ENCODE results near the gene WHRN. TPM values are rescaled to one million over a fixed set of nuclear protein-coding genes. Genes with fewer than 3 reads are reported as not detected.

The WHRN gene
- total and polyA plus RNA-seq, 2 of the 8 experiments (the other 6 are each of a cell fraction or from before 2014, with no cell fraction given): 4.4 to 7.7 TPM

DNA sequence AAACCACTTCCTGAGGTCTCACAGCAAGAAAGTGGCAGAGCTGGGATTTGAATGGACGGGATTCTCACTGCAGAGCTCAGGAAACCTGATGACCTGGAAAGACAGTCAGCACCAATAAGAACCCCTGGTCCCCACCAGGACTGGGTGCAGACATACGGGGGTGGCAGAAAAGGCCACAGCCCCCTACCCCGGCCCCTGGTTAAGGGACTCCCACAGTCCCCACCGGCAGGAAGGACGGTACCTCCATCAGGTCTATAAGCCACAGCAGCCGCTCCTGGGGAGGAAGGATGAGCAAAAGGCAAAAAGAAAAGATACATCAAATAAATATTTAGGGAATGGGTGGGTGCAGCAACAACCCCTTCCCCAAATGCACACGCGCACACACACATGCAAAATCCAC is 85.5 kb downstream of the WHRN start:
- H3K27ac ChIP-seq (ENCODE audit: low read depth, low read length): no peak overlapping the region
- H3K4me1 ChIP-seq (replicated peaks in 1 of 4; ENCODE audit: control insufficient read depth in 3 of 4, insufficient read depth in 4 of 4, low read length in 3 of 4): peaks cover 0 to 8% (median 4%) of the 10 kb centered on the region in 4 experiments; a peak in 3 of 7 replicates
- no peak overlapping the region for H2BK15ac ChIP-seq (ENCODE audit: low read length)
- no peak overlapping the region for H3K23ac ChIP-seq (ENCODE audit: insufficient read length)
- no peaks in the 10 kb centered on the region for H3K79me2 ChIP-seq (ENCODE audit: control insufficient read depth in 1 of 2, insufficient read depth in 2 of 2, low read length in 2 of 2)
- H3K9ac ChIP-seq (replicated peaks in 1 of 4; ENCODE audit: extremely low read depth in 1 of 4, low read depth in 3 of 4, low read length in 3 of 4): no peak overlapping the region
- H3K9me3 ChIP-seq (ENCODE audit: insufficient read depth in 2 of 2, low read depth in 1 of 2, low read length in 1 of 2): no peaks in the 10 kb centered on the region
- 86% methylated on average over 8 of the region's 8 CpGs; no CpG with 5 or more reads in 1 of the 2 experiments for WGBS, 2 experiments (ENCODE audit: extremely low coverage in 1 of 2, insufficient coverage in 1 of 2, insufficient read length in 1 of 2, insufficient replicate concordance in 2 of 2, low coverage in 1 of 2, low lambda C conversion rate in 2 of 2, missing lambda C conversion rate in 1 of 2)
- no peaks in the 10 kb centered on the region for H4K20me1 ChIP-seq (replicated peaks in 1 of 2; ENCODE audit: control insufficient read depth in 1 of 2, insufficient read depth in 2 of 2, low read length in 2 of 2)
- no peak overlapping the region for H2BK12ac ChIP-seq (ENCODE audit: low read depth, low read length)
- FAIRE-seq (no peak), DNase-seq (ENCODE audit: low read depth in 1 of 2, low spot score in 2 of 2) (no peak)
- H3K56ac ChIP-seq (replicated peaks; ENCODE audit: insufficient read length, low read depth, low read length): no peak overlapping the region
- ChIA-PET POLR2A (ENCODE audit: partially characterized antibody) (interaction anchor here (1.3 to 1.7 kb wide), 3 partner anchors 11 to 17 kb away, joined by 3 to 7 read pairs (median 6); no protein-coding TSS in a partner anchor), CTCF (ENCODE audit: partially characterized antibody) (interaction anchor here (0.9 to 22.5 kb wide), 12 partner anchors 9 to 595 kb away, joined by 3 to 271 read pairs (median 4); partner anchors contain the start of gene AKNA)
- H2AK5ac ChIP-seq (ENCODE audit: low read depth, low read length): no peak overlapping the region
- H3K23me2 ChIP-seq (ENCODE audit: low read depth, low read length): no peaks in the 10 kb centered on the region
- no peaks in the 10 kb centered on the region; a peak in 1 of 8 replicates for H3K36me3 ChIP-seq (ENCODE audit: control insufficient read depth in 2 of 4, insufficient read depth in 4 of 4, low read length in 3 of 4)
- H3K4ac ChIP-seq (replicated peaks; ENCODE audit: insufficient read length, low read depth, low read length): no peak overlapping the region
- no peak for TF ChIP-seq SP4 (IDR thresholded peaks at IDR 0.05; ENCODE audit: low read length)
- H3K18ac ChIP-seq (ENCODE audit: extremely low read depth, low read length): no peak overlapping the region
- H4K91ac ChIP-seq (replicated peaks; ENCODE audit: insufficient read length, low read length): no peak overlapping the region
- H2AFZ ChIP-seq (ENCODE audit: low read length): no peak overlapping the region
- H3K79me1 ChIP-seq (ENCODE audit: low read depth, low read length): no peaks in the 10 kb centered on the region
- no peak overlapping the region for H3K14ac ChIP-seq (ENCODE audit: insufficient read length)
- H3K4me2 ChIP-seq (ENCODE audit: insufficient read depth in 1 of 2, low read depth in 2 of 2, low read length in 2 of 2): no peak overlapping the region
- no peak overlapping the region for H4K5ac ChIP-seq (ENCODE audit: insufficient read length, low read depth, low read length)
- no peak overlapping the region for H2BK20ac ChIP-seq (ENCODE audit: low read length)
- no peak overlapping the region for H3K4me3 ChIP-seq (ENCODE audit: extremely low read depth in 1 of 4, insufficient read depth in 2 of 4, low read depth in 3 of 4, low read length in 4 of 4)
- no peaks in the 10 kb centered on the region for H3K27me3 ChIP-seq (replicated peaks in 1 of 4; ENCODE audit: control insufficient read depth in 3 of 4, extremely low read depth in 1 of 4, insufficient read depth in 3 of 4, low read length in 3 of 4)
- H4K8ac ChIP-seq (ENCODE audit: extremely low read depth, insufficient read depth, low read length): no peak overlapping the region
- H2BK120ac ChIP-seq (replicated peaks; ENCODE audit: low read depth, low read length): no peak overlapping the region
- no peak overlapping the region for H2BK5ac ChIP-seq (ENCODE audit: low read depth, low read length)

Measured in H1 (cell line).